ENCODE measurements around the gene PKNOX2.

DNA sequence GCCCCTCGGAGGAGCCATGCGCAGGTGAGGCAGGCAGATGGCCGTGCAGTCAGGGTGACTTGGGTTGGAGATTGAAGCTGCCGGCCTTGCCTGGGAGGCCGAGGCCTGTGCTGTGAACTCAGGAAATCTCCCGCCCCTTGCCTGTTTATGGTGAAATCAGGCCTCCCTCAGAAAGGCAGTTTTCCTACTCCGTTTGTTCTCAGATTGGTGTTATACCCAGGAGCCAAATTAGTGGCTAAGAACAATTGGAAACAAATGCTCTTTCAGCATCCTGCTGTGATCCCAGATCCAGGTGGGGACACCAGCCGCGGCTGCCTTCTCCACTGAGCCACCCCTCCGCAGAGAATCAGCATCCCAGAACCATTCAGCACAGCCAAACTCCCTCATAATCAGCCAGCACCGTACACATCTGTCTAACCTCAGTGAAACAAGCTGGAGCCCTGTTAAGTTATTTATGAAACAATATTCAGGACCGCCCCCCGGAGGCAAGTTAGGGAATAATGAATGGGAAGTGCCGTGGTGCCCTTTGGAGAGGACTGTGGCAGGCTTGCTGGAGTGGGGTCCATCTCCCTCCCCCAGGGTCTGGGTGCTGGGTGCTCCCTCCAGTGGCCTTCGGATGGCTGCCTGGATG lies 60.0 kb downstream of the PKNOX2 start:
- TF ChIP-seq POLR2A (IDR thresholded peaks at IDR 0.05; ENCODE audit: low read length) (no peak), GATA1 (IDR thresholded peaks at IDR 0.05; ENCODE audit: low read depth, low read length) (no peak)
